Breast epithelium (tissue), 4 donors: ENCODE measurements around the gene NYAP2. TPM values are rescaled to one million over a fixed set of nuclear protein-coding genes. Genes with fewer than 3 reads are reported as not detected.

Experiments
- DNase-seq, 2 donors: peaks; one replicate each; pipeline ENCODE4 v3.0.0-alpha.2; 2019; ENCODE audit warnings: low spot score in 2 of 2
- H3K27ac ChIP-seq, 2 donors: fragments of 200-600 bp; sonication (generic) in 1 of 2; one replicate each; pipeline ENCODE4 v1.5.1; 2016 to 2019; ENCODE audit warnings: mild to moderate bottlenecking in 1 of 2
- H3K27me3 ChIP-seq, 2 donors: fragments of 200-600 bp; sonication (generic) in 1 of 2; one replicate each; pipeline versions ENCODE4 v1.5.1 to v1.6.0; 2017 to 2019; ENCODE audit warnings: control low read depth in 1 of 2, mild to moderate bottlenecking in 1 of 2
- H3K36me3 ChIP-seq: fragments of 200-600 bp; one replicate; pipeline ENCODE4 v1.5.1; 2019
- H3K4me1 ChIP-seq, 2 donors: fragments of 200-600 bp; sonication (generic); one replicate each; pipeline ENCODE4 v1.5.1; 2016 to 2019; ENCODE audit warnings: control low read depth in 1 of 2
- H3K4me3 ChIP-seq, 3 donors: fragments of 200-600 bp; sonication (generic); 1 replicate in 2 of 3; 2 replicates in 1 of 3; pipeline ENCODE4 v1.5.1; 2016 to 2019; ENCODE audit warnings: mild to moderate bottlenecking in 3 of 3, moderate library complexity in 2 of 3
- H3K9me3 ChIP-seq, 2 donors: fragments of 200-600 bp; sonication (generic) in 1 of 2; one replicate each; pipeline ENCODE4 v1.5.1; 2016 to 2019; ENCODE audit warnings: control low read depth in 1 of 2
- CTCF ChIP-seq, 3 donors: fragments of 450-650 bp; IDR thresholded peaks; one replicate each; pipeline ENCODE4 v1.5.1; 2016 to 2017; ENCODE audit warnings: antibody characterized with exemption in 3 of 3, mild to moderate bottlenecking in 3 of 3, moderate library complexity in 3 of 3
- POLR2A ChIP-seq: fragments of 450-650 bp; IDR thresholded peaks from one replicate; pipeline ENCODE4 v1.6.1; 2016; ENCODE audit warnings: antibody characterized with exemption, mild to moderate bottlenecking, moderate library complexity
- POLR2AphosphoS5 ChIP-seq, 3 donors: sonication (generic); formaldehyde crosslinking; IDR thresholded peaks; one replicate each; pipeline ENCODE4 v1.6.1; 2017; ENCODE audit warnings: antibody characterized with exemption in 3 of 3
- intact Hi-C: fragments of 100-400 bp; cut with DNase I; formaldehyde crosslinking; loops from one replicate; pipeline ENCODE4 v1.15.1; 2023; ENCODE audit warnings: low total_unique reads
- total RNA-seq, 3 donors: library from RNA; depleted of rRNA; stranded (reverse); fragments of >200 nt; gene quantifications; one replicate each; pipeline ENCODE4 v1.1.0, GENCODE V29; 2016

The NYAP2 gene
- total RNA-seq, 3 donors from 2014 or later: 0.15 TPM; not detected in 2

GRCh38 chr2:225367482-225367881 is 32.0 kb upstream of the NYAP2 start:
- no peak for DNase-seq
- Histone ChIP-seq H3K36me3 (no peaks in the 10 kb centered on the region), H3K27me3 (no peaks in the 10 kb centered on the region), H3K27ac (no peak overlapping the region), H3K4me1 (no peaks in the 10 kb centered on the region), H3K4me3 (no peak overlapping the region), H3K9me3 (no peaks in the 10 kb centered on the region)
- TF ChIP-seq POLR2AphosphoS5 (IDR thresholded peaks at IDR 0.05) (no peak), CTCF (IDR thresholded peaks at IDR 0.05) (no peak), POLR2A (no peak)
- intact Hi-C loops: loop anchor here (1.0 kb wide), 1 partner anchor 31 kb away; no protein-coding TSS in a partner anchor

GRCh38 chr2:225378984-225379383 is 20.5 kb upstream of the NYAP2 start:
- intact Hi-C loops: no loop called here
- H3K9me3 ChIP-seq: no peaks in the 10 kb centered on the region
- TF ChIP-seq POLR2A (no peak), POLR2AphosphoS5 (IDR thresholded peaks at IDR 0.05) (no peak), CTCF (IDR thresholded peaks at IDR 0.05) (no peak)
- no peaks in the 10 kb centered on the region for H3K27me3 ChIP-seq
- no peaks in the 10 kb centered on the region for H3K36me3 ChIP-seq
- no peak overlapping the region for H3K27ac ChIP-seq
- DNase-seq: no peak
- H3K4me1 ChIP-seq: no peaks in the 10 kb centered on the region
- no peak overlapping the region for H3K4me3 ChIP-seq

GRCh38 chr2:225379856-225380255 is 19.7 kb upstream of the NYAP2 start:
- intact Hi-C loops: no loop called here
- Histone ChIP-seq H3K27ac (no peak overlapping the region), H3K4me1 (no peaks in the 10 kb centered on the region), H3K9me3 (no peaks in the 10 kb centered on the region), H3K36me3 (no peaks in the 10 kb centered on the region), H3K4me3 (no peak overlapping the region), H3K27me3 (no peaks in the 10 kb centered on the region)
- no peak for DNase-seq
- TF ChIP-seq POLR2AphosphoS5 (IDR thresholded peaks at IDR 0.05): no peak

GRCh38 chr2:225381609-225382008 is 17.9 kb upstream of the NYAP2 start:
- Histone ChIP-seq H3K4me3 (no peak overlapping the region), H3K36me3 (no peaks in the 10 kb centered on the region), H3K9me3 (no peaks in the 10 kb centered on the region), H3K27me3 (no peaks in the 10 kb centered on the region), H3K27ac (no peak overlapping the region), H3K4me1 (no peaks in the 10 kb centered on the region)
- DNase-seq: no peak
- TF ChIP-seq CTCF (IDR thresholded peaks at IDR 0.05) (no peak), POLR2AphosphoS5 (IDR thresholded peaks at IDR 0.05) (no peak), POLR2A (no peak)
- intact Hi-C loops: no loop called here

GRCh38 chr2:225398372-225398771 is 1.1 kb upstream of the NYAP2 start:
- no peak overlapping the region for H3K27ac ChIP-seq
- H3K4me3 ChIP-seq: no peak overlapping the region
- intact Hi-C loops: loop anchor here (1.0 kb wide), 1 partner anchor 31 kb away; no protein-coding TSS in a partner anchor
- H3K4me1 ChIP-seq: no peaks in the 10 kb centered on the region
- H3K27me3 ChIP-seq: no peaks in the 10 kb centered on the region
- no peak for TF ChIP-seq CTCF (IDR thresholded peaks at IDR 0.05)
- no peak for TF ChIP-seq POLR2A
- TF ChIP-seq POLR2AphosphoS5 (IDR thresholded peaks at IDR 0.05): no peak
- H3K36me3 ChIP-seq: no peaks in the 10 kb centered on the region
- H3K9me3 ChIP-seq: no peaks in the 10 kb centered on the region
- no peak for DNase-seq

- no peak for DNase-seq
- Histone ChIP-seq H3K9me3 (no peaks in the 10 kb centered on the region), H3K27ac (no peak overlapping the region), H3K36me3 (no peaks in the 10 kb centered on the region), H3K4me1 (no peaks in the 10 kb centered on the region), H3K4me3 (no peak overlapping the region), H3K27me3 (no peaks in the 10 kb centered on the region)
- intact Hi-C loops: no loop called here
- TF ChIP-seq POLR2A (no peak), CTCF (IDR thresholded peaks at IDR 0.05) (no peak), POLR2AphosphoS5 (IDR thresholded peaks at IDR 0.05) (no peak)
Observed at GRCh38 chr2:225400060-225400511, 576 bp downstream of the NYAP2 start.
